ENCODE measurements around the gene SHISA9.

The SHISA9 gene

DNA sequence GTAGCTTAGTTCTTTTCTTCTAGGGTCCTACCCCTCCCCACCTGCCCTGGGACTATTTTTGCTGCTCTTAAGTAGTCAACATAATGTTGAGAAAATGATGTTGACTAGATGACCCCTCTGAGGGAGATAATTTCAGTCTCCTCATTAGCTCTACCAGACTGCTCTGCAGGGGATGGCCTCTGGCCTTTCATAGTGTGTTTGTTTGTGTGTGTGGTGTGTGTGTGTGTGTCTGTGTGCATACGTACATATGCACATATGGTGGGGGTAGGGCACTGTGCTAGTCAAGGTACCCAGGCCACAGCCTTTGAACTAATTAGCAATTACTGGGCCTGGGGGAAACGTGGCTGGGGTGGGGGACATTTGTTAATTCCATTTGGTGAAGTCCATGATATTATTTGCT is 254.0 kb downstream of the SHISA9 start:
- TF ChIP-seq ZFP30 (CRISPR knock-in tag; IDR thresholded peaks at IDR 0.05) (no peak), ZNF565 (CRISPR knock-in tag; conservative IDR thresholded peaks at IDR 0.05; ENCODE audit: low read depth) (no peak), OSR1 (CRISPR knock-in tag; IDR thresholded peaks at IDR 0.05) (no peak), ZNF8 (CRISPR knock-in tag; IDR thresholded peaks at IDR 0.05) (no peak), ESRRG (CRISPR knock-in tag; IDR thresholded peaks at IDR 0.05) (no peak)
- no peak for ATAC-seq

DNA sequence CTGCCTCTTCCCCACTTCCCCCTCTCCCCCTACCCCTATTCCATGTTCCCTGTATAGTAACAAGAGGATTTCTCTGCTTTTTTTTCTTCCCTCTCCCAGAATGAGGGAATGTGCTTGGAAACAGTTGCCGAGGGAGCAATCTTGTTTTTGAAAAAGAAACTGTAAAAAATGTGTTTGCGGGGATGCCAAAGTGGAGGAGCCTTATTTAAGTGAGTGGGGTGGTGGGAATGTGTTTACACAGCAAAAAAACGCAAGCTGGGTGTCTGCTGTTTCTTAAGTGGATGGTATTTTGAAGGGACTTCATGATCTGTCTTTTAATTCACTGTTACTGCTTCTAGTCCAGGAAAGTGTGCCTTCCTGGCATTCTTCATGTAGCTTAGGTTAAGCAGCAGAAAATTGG is 254.4 kb downstream of the SHISA9 start:
- TF ChIP-seq BACH2 (CRISPR knock-in tag; IDR thresholded peaks at IDR 0.05; ENCODE audit: borderline replicate concordance) (no peak), ZFP30 (CRISPR knock-in tag; IDR thresholded peaks at IDR 0.05) (no peak), ZNF8 (CRISPR knock-in tag; IDR thresholded peaks at IDR 0.05) (no peak), ISL1 (CRISPR knock-in tag; IDR thresholded peaks at IDR 0.05) (no peak)
- TF ChIP-seq, protein P1, sequence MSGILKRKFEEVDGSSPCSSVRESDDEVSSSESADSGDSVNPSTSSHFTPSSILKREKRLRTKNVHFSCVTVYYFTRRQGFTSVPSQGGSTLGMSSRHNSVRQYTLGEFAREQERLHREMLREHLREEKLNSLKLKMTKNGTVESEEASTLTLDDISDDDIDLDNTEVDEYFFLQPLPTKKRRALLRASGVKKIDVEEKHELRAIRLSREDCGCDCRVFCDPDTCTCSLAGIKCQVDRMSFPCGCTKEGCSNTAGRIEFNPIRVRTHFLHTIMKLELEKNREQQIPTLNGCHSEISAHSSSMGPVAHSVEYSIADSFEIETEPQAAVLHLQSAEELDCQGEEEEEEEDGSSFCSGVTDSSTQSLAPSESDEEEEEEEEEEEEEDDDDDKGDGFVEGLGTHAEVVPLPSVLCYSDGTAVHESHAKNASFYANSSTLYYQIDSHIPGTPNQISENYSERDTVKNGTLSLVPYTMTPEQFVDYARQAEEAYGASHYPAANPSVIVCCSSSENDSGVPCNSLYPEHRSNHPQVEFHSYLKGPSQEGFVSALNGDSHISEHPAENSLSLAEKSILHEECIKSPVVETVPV (CRISPR knock-in tag; IDR thresholded peaks at IDR 0.05), result no peak
- no peak for ATAC-seq

DNA sequence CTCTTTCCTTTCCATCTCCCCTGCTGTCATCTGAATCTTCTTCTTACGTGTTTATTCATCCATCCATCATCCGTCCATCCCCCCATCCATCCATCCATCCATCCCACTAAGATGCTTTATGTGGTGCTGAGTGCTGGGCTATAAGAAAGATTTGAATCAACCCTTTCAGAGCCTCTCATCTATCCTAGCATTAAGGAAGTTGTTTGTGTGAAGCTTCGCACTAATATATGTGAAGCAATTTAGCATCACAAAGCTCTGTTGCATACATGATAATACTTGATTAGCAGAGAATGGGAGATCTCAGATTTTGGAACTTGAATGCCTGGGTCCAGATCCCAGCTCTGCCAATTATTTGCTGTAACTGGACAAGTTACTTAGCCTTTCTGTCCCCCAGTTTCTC is 255.7 kb downstream of the SHISA9 start:
- TF ChIP-seq ZNF565 (CRISPR knock-in tag; conservative IDR thresholded peaks at IDR 0.05; ENCODE audit: low read depth) (no peak), PPARA (CRISPR knock-in tag; IDR thresholded peaks at IDR 0.05; ENCODE audit: borderline replicate concordance) (no peak)
- no peak for ATAC-seq

DNA sequence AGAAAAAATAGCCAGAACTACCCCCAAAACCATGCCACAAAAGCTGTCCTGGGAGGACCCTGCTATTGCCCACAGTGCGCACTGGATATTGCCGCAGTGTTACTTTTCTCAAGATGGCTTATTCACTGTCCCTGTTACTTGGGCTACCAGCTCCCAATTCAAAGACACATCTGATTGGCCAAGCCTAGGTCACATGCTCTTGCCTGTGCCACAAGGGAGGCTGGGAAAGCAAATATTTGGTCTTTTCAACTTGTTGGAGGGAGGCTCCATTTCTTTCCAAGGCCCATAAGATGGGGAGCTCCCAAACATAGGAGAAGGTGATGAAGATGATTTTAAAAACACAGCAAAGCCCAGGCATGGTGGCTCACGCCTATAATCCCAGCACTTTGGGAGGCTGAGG is 257.0 kb downstream of the SHISA9 start:
- no peak for TF ChIP-seq TCF4 (CRISPR knock-in tag; IDR thresholded peaks at IDR 0.05; ENCODE audit: borderline replicate concordance)
- no peak for TF ChIP-seq RARB (CRISPR knock-in tag; IDR thresholded peaks at IDR 0.05)
- no peak for TF ChIP-seq ESRRG (CRISPR knock-in tag; IDR thresholded peaks at IDR 0.05)
- ATAC-seq, result no peak

DNA sequence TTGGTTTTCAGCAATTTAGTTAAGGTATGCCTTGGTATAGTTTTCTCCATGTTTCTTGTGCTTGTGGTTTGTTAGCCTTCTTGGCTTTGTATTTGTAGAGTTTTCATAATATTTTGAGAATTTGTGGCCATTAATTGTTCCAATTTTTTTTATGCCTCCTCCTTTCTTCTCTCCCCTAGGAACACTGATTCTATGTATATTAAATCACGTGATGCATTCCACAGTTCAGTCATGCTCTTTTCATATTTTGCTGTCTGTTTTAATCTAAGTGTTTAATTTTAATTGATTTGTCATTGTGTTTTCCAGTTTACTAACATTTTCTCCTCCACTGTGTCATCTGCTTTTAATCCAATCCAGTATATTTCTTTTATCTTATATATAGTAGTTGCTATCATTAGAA is 263.6 kb downstream of the SHISA9 start:
- no peak for ATAC-seq
- TF ChIP-seq ARNTL (CRISPR knock-in tag; IDR thresholded peaks at IDR 0.05; ENCODE audit: borderline replicate concordance, low read depth), result no peak
- TF ChIP-seq ZNF8 (CRISPR knock-in tag; IDR thresholded peaks at IDR 0.05), result no peak
- TF ChIP-seq ISL1 (CRISPR knock-in tag; IDR thresholded peaks at IDR 0.05), result no peak
- no peak for TF ChIP-seq RARB (CRISPR knock-in tag; IDR thresholded peaks at IDR 0.05)
- TF ChIP-seq PPARA (CRISPR knock-in tag; IDR thresholded peaks at IDR 0.05; ENCODE audit: borderline replicate concordance), result no peak
- TF ChIP-seq, protein P2, sequence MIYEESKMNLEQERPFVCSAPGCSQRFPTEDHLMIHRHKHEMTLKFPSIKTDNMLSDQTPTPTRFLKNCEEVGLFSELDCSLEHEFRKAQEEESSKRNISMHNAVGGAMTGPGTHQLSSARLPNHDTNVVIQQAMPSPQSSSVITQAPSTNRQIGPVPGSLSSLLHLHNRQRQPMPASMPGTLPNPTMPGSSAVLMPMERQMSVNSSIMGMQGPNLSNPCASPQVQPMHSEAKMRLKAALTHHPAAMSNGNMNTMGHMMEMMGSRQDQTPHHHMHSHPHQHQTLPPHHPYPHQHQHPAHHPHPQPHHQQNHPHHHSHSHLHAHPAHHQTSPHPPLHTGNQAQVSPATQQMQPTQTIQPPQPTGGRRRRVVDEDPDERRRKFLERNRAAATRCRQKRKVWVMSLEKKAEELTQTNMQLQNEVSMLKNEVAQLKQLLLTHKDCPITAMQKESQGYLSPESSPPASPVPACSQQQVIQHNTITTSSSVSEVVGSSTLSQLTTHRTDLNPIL (CRISPR knock-in tag; IDR thresholded peaks at IDR 0.05; ENCODE audit: low read depth), result no peak

DNA sequence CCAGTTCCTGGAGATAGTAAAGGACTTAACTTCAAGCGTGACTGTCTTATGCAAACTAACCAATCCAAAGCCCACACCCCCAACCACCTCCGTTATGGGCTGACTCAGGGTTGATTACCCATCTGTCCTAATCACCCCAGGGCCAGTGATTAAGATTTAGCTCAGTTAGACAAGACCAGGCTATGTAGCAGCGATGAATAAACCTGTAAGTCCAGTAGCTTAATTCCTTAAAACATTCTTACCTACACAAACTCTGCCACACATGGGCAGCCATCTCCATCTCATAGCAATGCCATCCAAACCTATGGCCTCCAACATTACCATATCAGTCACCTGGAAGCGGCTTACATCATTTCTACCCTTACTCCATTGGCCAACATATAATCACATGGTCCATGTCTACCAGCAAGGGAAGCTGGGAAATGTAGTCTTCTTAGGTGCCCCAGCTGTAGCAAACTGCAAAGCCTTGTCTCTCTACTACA is 266.7 kb downstream of the SHISA9 start:
- ATAC-seq, result no peak
- TF ChIP-seq TOX (CRISPR knock-in tag; IDR thresholded peaks at IDR 0.05; ENCODE audit: borderline replicate concordance) (no peak), RARB (CRISPR knock-in tag; IDR thresholded peaks at IDR 0.05) (no peak), PPARA (CRISPR knock-in tag; IDR thresholded peaks at IDR 0.05; ENCODE audit: borderline replicate concordance) (no peak), ZNF8 (CRISPR knock-in tag; IDR thresholded peaks at IDR 0.05) (no peak), ESRRG (CRISPR knock-in tag; IDR thresholded peaks at IDR 0.05) (no peak), SNAI2 (CRISPR knock-in tag; IDR thresholded peaks at IDR 0.05) (no peak)
- TF ChIP-seq, protein P3, sequence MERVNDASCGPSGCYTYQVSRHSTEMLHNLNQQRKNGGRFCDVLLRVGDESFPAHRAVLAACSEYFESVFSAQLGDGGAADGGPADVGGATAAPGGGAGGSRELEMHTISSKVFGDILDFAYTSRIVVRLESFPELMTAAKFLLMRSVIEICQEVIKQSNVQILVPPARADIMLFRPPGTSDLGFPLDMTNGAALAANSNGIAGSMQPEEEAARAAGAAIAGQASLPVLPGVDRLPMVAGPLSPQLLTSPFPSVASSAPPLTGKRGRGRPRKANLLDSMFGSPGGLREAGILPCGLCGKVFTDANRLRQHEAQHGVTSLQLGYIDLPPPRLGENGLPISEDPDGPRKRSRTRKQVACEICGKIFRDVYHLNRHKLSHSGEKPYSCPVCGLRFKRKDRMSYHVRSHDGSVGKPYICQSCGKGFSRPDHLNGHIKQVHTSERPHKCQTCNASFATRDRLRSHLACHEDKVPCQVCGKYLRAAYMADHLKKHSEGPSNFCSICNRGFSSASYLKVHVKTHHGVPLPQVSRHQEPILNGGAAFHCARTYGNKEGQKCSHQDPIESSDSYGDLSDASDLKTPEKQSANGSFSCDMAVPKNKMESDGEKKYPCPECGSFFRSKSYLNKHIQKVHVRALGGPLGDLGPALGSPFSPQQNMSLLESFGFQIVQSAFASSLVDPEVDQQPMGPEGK (CRISPR knock-in tag; IDR thresholded peaks at IDR 0.05; ENCODE audit: borderline replicate concordance), result no peak

DNA sequence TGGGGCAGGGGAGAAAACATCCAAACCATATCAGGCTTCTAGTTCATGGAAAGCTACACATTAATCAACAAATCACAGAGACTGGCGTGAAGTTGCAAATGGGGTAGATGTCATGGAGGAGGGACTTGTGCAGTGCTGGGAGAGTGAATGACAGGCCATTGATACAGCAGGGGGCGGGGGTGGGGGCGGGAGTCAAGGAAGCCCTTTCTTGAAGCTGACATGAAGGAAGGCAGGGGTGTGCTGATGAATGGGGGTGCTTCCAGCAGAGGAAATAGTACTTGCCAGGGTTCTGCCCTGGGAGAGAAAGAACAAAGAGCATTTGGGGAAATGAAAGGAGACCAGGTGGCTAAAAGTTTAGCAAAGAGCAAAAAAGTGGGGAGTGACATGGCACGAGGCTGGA is 269.9 kb downstream of the SHISA9 start:
- no peak for ATAC-seq
- TF ChIP-seq ZFP3 (CRISPR knock-in tag; IDR thresholded peaks at IDR 0.05) (no peak), ARNTL (CRISPR knock-in tag; IDR thresholded peaks at IDR 0.05; ENCODE audit: borderline replicate concordance, low read depth) (no peak), PPARA (CRISPR knock-in tag; IDR thresholded peaks at IDR 0.05; ENCODE audit: borderline replicate concordance) (no peak)
